Measurements from ENCODE around the gene BTRC. TPM values are rescaled to one million over a fixed set of nuclear protein-coding genes. Genes with fewer than 3 reads are reported as not detected.

Gene BTRC
- total and polyA plus RNA-seq, 10 of the 15 experiments (the other 5 are each of a cell fraction or from before 2014, with no cell fraction given) = 2.2 to 18.6 (median 8.6) TPM

- Histone ChIP-seq H3K4me3 (no peak overlapping the region), H3K79me2 (ENCODE audit: control insufficient read depth, insufficient read depth, low read length) (no peaks in the 10 kb centered on the region), H4K20me1 (ENCODE audit: control insufficient read depth, insufficient read depth) (no peaks in the 10 kb centered on the region), H3K9ac (ENCODE audit: control insufficient read depth, insufficient read depth, low read length) (no peak overlapping the region), H3K4me2 (ENCODE audit: control insufficient read depth, insufficient read depth) (no peak overlapping the region), H2AFZ (ENCODE audit: control insufficient read depth, low read depth, low read length) (no peak overlapping the region), H3K4me1 (ENCODE audit: control insufficient read depth, insufficient read depth, low read length) (no peaks in the 10 kb centered on the region), H3K36me3 (ENCODE audit: control insufficient read depth in 2 of 2, insufficient read depth in 2 of 2, low read length in 1 of 2) (no peaks in the 10 kb centered on the region), H3K27me3 (replicated peaks in 1 of 2; ENCODE audit: control insufficient read depth in 2 of 2, insufficient read depth in 2 of 2, low read length in 1 of 2) (no peaks in the 10 kb centered on the region), H3K9me3 (replicated peaks; ENCODE audit: control insufficient read depth, insufficient read depth, low read length) (no peaks in the 10 kb centered on the region), H3K27ac (ENCODE audit: control insufficient read depth, insufficient read depth) (no peak overlapping the region)
- ChIA-PET RAD21 (ENCODE audit: unreplicated experiment) (no interaction called here), POLR2A (interaction anchor here (0.6 kb wide), 1 partner anchor 422 kb away, joined by 3 read pairs; no protein-coding TSS in a partner anchor), CTCF (interaction anchor here (0.9 kb wide), 1 partner anchor 42 kb away, joined by 4 read pairs; no protein-coding TSS in a partner anchor), SMC1A (ENCODE audit: uncharacterized antibody, unreplicated experiment) (interaction anchor here (0.6 to 0.7 kb wide), 2 partner anchors 14 to 291 kb away, joined by 3 to 4 read pairs; no protein-coding TSS in a partner anchor)
- in situ Hi-C loops (cut with MboI) = no loop called here
- intact Hi-C loops (cut with micrococcal nuclease; ENCODE audit: unreplicated experiment) = no loop called here
- ATAC-seq = no peak
- no peak for DNase-seq (ENCODE audit: low read depth, low spot score)
- BruUV-seq (replicated peaks) = no TSS peak
- TF ChIP-seq SIX5 (IDR thresholded peaks at IDR 0.05; ENCODE audit: low read depth, low read length, severe bottlenecking) = no peak
- TF ChIP-seq NFYB (IDR thresholded peaks at IDR 0.05; ENCODE audit: insufficient read depth, low read depth, low read length) = no peak
- TF ChIP-seq NR2F1 (conservative IDR thresholded peaks at IDR 0.05) = no peak
- TF ChIP-seq TBL1XR1 (IDR thresholded peaks at IDR 0.05; ENCODE audit: low read depth, low read length) = no peak
- no peak for TF ChIP-seq SMC3 (IDR thresholded peaks at IDR 0.05; ENCODE audit: borderline replicate concordance, low read length)
- no peak for TF ChIP-seq ZNF622 (IDR thresholded peaks at IDR 0.05)
- TF ChIP-seq SKIL (IDR thresholded peaks at IDR 0.05; ENCODE audit: low read depth, poor library complexity, severe bottlenecking) = no peak
- no peak for TF ChIP-seq SMAD1 (IDR thresholded peaks at IDR 0.05; ENCODE audit: low read depth, partially characterized antibody)
- TF ChIP-seq BCL11A (IDR thresholded peaks at IDR 0.05; ENCODE audit: low read depth, low read length) = no peak
- no peak for TF ChIP-seq CHD4 (IDR thresholded peaks at IDR 0.05)
- no peak for TF ChIP-seq ZNF384 (IDR thresholded peaks at IDR 0.05; ENCODE audit: borderline replicate concordance, low read depth, low read length)
- no peak for TF ChIP-seq MTA2 (IDR thresholded peaks at IDR 0.05; ENCODE audit: low read depth)
- TF ChIP-seq SUZ12 (IDR thresholded peaks at IDR 0.05; ENCODE audit: unreplicated experiment) = no peak
- TF ChIP-seq POLR2A (IDR thresholded peaks at IDR 0.05; ENCODE audit: low read depth, low read length) = no peak
- no peak for TF ChIP-seq KLF5 (IDR thresholded peaks at IDR 0.05; ENCODE audit: partially characterized antibody)
- no peak for TF ChIP-seq IRF3 (IDR thresholded peaks at IDR 0.05)
- TF ChIP-seq CHD2 (IDR thresholded peaks at IDR 0.05; ENCODE audit: borderline replicate concordance, low read depth, low read length) = no peak
- TF ChIP-seq SMARCA5 (IDR thresholded peaks at IDR 0.05) = no peak
- TF ChIP-seq ETV6 (conservative IDR thresholded peaks at IDR 0.05 in 1 of 2, IDR thresholded peaks at IDR 0.05 in 1 of 2; ENCODE audit: borderline replicate concordance in 1 of 2, low read depth in 1 of 2) = no peak
- no peak for TF ChIP-seq BACH1 (IDR thresholded peaks at IDR 0.05; ENCODE audit: borderline replicate concordance)
- no peak for FAIRE-seq
- WGBS (ENCODE audit: insufficient coverage, insufficient replicate concordance, low lambda C conversion rate, missing lambda C conversion rate) = 91% methylated on average over 4 of the region's 4 CpGs
Measured at GRCh38 chr10:101425535-101425934, 71.6 kb downstream of the BTRC start.

All from GM12878 (cell line).